ENCODE results near the gene A3GALT2.

The A3GALT2 gene

DNA sequence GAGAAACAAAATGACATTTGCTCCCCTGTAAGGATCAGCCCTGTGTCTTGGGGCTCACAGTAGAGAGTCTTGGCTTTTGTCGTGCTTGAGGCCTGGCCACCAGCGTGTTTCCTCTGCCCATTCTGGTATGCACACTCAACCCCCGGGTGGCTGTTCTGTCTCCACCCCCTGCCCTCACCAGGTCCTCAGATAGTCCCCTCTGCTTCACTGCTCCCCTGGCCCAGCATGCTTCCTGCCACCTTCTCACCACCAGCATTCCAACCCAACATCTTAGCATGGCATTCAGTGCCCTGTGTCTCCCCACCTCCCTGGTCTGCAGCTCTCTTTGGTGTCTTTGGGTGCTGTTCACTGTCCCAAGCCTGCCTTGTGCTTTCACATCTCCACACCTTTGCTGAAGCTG is 48.4 kb downstream of the A3GALT2 start:
- DNase-seq (ENCODE audit: low read depth): no peak

GRCh38 chr1:33271666-33272505 is 49.0 kb downstream of the A3GALT2 start:
- no peak for DNase-seq (ENCODE audit: low read depth)

DNA sequence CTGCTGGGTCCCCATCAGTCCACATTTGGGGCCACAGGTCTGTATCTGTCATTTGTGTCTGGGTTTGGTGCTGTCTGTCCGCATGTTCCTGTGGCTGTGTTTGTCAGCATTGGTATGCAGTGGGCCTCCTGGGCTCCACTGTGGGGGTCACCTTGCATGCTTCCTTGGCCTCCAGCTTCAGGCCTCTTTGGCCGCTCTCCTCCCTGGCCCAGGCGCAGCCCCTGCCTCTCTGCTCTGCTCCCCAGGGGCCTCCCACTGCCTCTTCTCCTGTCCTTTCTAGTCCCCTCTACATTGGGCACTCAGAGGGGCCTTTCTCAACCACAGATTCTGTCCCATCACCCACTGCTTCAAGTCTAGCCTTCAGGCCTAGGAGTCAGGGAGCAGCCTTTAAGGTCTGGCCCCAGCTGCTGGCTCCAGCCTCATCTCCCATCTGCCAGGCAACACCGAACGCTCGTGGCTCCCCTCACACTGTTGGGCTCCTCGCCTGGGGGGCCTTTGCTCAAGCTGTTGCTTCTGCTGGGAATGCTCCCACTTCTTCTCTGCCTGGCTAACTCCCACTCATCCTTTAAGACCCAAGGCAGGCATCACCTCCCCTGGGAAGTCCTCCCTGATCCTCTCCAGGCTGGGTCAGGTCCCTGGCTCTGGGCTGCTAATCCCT is 50.0 kb downstream of the A3GALT2 start:
- no peak for DNase-seq (ENCODE audit: low read depth)

- no peak for DNase-seq (ENCODE audit: low read depth)
Measured at GRCh38 chr1:33270379-33270778, 50.5 kb downstream of the A3GALT2 start.

GRCh38 chr1:33269621-33270020 is 51.3 kb downstream of the A3GALT2 start:
- no peak for DNase-seq (ENCODE audit: low read depth)

DNA sequence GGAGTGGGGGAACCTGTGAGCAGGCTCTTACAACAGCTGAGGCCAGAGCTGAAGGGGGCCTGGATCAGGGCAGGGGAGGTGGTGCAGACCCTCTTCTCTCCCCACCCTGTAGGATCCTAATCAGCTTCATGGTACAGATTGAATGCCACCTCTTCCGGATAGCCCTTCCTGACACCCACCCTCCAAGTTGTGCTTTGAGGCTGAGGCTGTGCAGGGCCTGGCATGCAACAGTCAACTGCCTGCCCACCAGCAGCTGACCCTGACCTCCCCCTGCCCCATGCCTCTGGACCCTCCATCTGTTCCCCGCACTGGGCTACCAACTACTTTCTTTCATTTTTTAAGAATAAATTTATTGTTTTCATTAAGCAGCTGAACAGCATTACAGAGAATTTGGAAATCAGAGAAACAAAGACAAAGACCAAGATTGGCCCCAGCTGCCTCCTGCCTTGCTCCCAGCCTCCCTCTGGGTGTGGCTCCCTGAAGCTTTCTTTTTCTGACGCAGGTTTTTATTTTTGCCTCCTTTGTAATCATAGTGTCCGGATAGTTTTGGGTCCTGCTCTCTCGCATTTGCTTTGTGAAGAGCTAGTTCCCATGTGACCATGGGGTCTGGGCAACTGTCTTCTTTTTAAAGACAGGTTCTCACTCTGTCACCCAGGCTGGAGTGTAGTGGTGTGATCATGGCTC is 51.8 kb downstream of the A3GALT2 start:
- no peak for DNase-seq (ENCODE audit: low read depth)

DNA sequence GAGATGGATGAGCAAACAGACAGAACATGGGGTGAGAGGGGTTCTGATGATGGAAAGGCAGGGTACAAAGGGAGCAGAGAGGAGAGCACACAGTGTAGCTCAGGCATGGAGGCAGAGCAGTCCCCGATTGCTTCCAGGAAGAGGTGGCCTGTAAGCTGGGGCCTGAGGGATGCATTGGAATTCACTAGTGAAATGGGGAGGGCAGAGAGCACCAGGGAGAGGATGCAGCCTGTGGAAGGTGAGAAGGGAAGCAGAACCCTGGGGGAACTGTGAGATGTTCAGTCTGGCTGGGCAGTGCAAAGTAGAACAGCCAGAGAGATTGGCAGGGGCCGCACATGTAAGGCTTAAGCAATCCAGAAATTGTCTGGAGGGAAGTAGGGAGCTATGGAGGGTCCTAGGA is 52.4 kb downstream of the A3GALT2 start:
- DNase-seq (ENCODE audit: low read depth): no peak

DNA sequence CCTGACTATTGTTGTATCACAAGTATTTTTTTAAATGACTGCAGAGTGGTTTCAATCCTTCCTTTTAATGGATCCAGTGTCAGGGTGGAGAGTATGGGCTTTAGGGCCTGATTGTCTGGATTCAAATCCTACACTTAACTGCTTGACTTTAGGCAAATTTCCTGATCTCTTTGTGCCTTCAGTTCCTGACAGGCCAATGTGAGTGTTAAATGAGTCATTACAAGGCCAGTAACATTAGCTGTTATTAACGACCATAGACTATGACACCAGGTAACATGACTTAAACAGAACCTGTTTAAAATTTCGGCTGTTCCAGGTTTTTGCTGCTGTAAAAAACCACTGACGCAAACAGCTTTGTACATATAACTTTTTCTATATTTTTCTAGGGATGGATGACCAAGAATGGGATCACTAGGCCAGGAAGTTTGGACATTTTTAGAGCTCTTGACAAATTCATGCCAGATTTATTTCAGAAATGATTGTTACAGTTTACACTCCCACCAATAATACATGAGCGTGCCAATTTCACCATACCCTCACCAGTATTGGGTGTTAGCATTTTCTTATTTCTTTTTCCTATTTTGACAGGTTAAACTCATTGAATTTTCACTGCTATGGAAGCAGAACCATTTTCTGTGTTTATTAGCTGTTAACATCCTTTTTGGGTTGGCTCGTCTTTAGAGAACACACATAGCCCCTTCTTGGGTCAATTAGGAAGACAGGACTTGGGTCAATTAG is 53.3 kb downstream of the A3GALT2 start:
- DNase-seq (ENCODE audit: low read depth): no peak

DNA sequence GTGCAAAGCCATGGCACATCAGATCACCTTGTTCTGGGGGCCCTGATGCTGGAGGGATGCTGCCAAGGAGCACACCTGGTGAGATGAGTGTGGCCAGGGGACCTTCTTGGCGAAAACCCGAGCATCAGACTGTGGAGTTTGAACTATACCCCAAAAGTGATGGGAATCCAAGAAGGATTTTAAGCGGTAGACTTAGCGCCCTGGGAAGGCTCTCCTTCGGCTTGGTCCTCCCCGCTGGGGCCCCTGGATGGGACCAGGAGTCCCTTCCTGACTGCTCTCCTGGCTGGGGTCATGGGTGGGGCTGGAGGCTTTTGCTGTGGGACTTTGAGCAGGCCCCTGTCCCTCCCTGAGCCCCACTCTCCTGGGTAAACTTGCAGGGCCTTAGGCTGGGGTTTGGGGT is 54.1 kb downstream of the A3GALT2 start:
- no peak for DNase-seq (ENCODE audit: low read depth)

DNA sequence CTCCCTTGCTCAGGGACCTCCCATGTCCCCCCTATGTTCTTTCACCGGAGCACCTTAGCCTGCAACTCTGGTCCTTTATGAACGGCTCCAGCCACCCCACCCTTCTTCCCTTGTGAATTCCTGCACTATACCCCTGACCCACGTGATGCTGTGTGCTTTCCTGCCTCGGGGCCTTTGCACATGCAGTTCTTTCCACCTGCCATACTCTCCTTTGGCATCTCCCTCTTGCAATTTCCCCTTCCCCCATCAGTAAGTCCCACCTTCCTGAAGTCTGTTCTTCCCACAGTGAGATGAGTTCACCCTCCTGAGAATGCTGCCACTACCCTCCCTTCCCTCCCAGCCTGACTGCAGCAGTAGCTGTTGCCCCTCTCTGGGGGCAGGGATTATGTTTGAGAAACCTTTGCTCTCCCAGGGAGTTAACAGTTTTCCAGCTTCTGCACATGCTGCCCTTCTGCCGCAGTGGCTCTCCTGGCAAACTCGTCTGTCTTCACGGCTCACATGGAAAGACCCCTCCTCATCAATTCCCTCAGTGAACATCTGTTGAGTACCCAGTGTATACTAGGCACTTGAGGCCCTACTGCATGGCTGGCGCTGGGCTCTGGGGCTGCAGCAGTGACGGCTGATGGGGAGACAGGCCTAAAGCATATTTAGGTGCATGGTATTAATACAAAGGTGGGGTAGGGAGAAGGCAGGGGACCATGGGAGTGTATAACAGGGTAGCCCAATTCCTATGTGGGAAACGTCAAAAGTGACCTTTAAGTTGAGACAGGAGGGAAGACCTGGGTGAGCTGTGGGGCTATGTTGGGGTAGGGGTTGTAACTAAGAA is 54.9 kb downstream of the A3GALT2 start:
- DNase-seq (ENCODE audit: low read depth): no peak

DNA sequence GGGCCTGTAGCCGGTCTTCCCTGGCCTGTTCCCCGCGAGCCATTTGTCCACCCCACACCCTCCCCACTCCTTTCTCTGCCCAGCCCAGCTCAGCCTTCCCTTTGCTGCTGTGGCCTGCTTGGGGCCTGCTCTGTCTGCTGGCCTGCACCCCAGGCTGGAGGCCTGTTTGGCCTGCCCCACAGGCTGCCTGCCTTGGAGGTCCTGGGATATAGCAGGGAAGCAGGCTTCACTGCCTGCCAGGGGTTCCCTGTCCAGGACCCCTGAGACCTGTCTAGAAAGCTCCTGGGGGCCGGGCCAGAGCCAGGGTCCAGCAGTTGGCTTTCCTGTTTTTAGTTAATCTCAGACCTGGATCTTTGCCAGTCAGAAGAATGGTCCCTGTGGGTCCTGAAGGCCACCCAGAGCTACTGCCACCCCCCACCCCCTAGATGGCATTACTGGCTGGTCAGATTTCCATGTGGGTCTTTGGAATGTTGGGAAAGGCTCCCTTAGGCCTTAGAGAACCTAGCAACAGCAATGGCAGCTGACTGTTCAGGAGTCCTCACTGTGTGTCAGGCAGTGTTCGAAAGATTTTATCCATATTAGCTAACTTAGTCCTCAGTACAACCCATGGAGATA is 56.9 kb downstream of the A3GALT2 start:
- DNase-seq (ENCODE audit: low read depth): no peak

- DNase-seq (ENCODE audit: low read depth): no peak
Measured at GRCh38 chr1:33261344-33261743, 59.6 kb downstream of the A3GALT2 start.

DNA sequence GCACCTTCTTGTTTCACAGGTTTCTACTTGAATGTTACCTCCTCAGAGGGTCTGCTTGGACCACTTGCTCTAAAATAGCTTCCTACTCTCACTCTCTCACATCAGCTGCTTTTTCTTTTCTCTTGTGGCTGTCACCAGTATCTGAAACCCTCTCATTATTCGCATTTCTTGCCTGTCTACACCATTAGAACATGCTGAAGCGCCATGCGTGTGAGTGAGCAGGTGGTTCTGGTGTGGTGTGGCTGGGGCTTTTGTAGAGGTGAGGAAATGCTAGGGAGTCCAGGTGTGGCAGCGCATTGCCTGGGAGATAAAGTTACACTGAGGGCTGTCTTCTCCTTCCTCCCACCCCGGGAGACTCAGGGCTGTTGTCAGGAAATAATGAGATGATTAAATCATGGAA is 60.5 kb downstream of the A3GALT2 start:
- DNase-seq (ENCODE audit: low read depth): no peak

DNA sequence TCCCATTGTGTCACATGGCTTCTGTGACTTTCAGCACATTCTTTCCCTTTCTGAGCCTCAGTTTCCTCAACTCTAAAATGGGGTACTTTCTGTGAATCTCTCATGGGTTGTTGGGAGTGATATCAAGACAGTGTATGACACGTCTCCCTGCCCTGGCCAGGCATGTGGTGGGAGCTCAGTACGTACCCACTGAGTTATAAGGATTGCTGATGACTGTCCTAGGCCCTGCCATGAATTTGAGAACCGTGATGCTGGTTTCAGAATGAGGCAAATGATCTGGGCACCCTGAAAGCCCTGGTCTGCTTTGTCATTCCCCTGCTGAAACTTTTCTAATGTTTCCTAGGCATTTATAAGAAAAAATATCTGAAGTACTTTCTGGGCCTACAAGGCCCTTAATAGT is 61.0 kb downstream of the A3GALT2 start:
- no peak for DNase-seq (ENCODE audit: low read depth)

DNA sequence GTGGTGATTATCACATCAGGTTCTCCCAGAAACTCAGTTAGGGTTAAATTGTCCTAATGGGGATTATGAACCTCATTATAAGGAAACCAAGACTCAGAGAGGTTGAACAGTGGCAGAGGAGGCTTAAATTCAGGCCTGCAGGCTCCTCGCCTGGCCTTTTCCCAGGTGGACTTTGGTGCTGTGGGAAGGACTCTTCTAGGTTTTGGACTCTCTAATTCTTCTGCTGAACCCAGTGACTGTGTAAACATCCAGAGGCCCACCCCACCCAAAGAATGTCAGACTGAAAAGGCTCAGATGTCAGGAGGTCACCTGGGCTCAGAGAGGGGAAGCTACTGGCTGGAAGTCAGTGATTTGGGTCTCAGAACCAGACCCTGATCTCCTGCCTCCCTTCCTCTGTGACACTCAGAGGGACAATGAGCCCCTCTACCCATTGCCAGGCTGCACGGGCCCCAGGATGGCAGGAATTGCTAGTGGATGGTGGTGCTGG is 62.1 kb downstream of the A3GALT2 start:
- DNase-seq (ENCODE audit: low read depth): no peak

GRCh38 chr1:33257772-33258712 is 62.9 kb downstream of the A3GALT2 start:
- DNase-seq (ENCODE audit: low read depth): no peak

GRCh38 chr1:33257207-33257771 is 63.6 kb downstream of the A3GALT2 start:
- no peak for DNase-seq (ENCODE audit: low read depth)
